Measurements from ENCODE around the gene EDIL3. TPM values are rescaled to one million over a fixed set of nuclear protein-coding genes. Genes with fewer than 3 reads are reported as not detected.

EDIL3 gene
- total and polyA plus RNA-seq, 9 of the 15 experiments (the other 6 are each of a cell fraction or from before 2014, with no cell fraction given) = 0.09 TPM; not detected in 8

- intact Hi-C loops (cut with micrococcal nuclease) = no loop called here
These were observed 48.8 kb upstream of the EDIL3 start for GRCh38 chr5:84433461-84433860.

More at GRCh38 chr5:84433461-84433860, 48.8 kb upstream of the EDIL3 start:
- H3K4me2 ChIP-seq (ENCODE audit: insufficient read depth, low read length) = no peak overlapping the region
- H3K36me3 ChIP-seq (ENCODE audit: control insufficient read depth, insufficient read depth, low read length) = no peaks in the 10 kb centered on the region
- no peaks in the 10 kb centered on the region for H3K9me1 ChIP-seq (ENCODE audit: control insufficient read depth, insufficient read depth, low read length)
- no peak overlapping the region for H2AFZ ChIP-seq (ENCODE audit: low read depth, low read length)
- no peak overlapping the region for H3K4me3 ChIP-seq
- no peaks in the 10 kb centered on the region for H3K79me2 ChIP-seq (ENCODE audit: control insufficient read depth, insufficient read depth, low read length)
- no peak overlapping the region for H3K27ac ChIP-seq (ENCODE audit: extremely low read depth, low read depth, low read length)
- H3K4me1 ChIP-seq (replicated peaks in 1 of 2; ENCODE audit: control insufficient read depth in 2 of 2, insufficient read depth in 2 of 2, low read length in 2 of 2) = no peaks in the 10 kb centered on the region
- peaks cover 1% of the 10 kb centered on the region; the same call in 1 of the 2 replicates for H3K9me3 ChIP-seq (replicated peaks; ENCODE audit: control insufficient read depth, insufficient read depth, low read depth, low read length)
- in situ Hi-C loops (cut with MboI) = no loop called here
- ATAC-seq (no peak), DNase-seq (ENCODE audit: extremely low read depth in 1 of 4, low spot score in 3 of 4) (no peak), FAIRE-seq (no peak)
- ChIA-PET POLR2A (no interaction called here), CTCF (ENCODE audit: low intra/inter-chr PET ratio) (no interaction called here)
- H3K27me3 ChIP-seq (ENCODE audit: control insufficient read depth in 2 of 2, insufficient read depth in 2 of 2, low read length in 2 of 2) = no peaks in the 10 kb centered on the region
- TF ChIP-seq THRAP3 (IDR thresholded peaks at IDR 0.05; ENCODE audit: borderline replicate concordance) (no peak), E4F1 (CRISPR knock-in tag; IDR thresholded peaks at IDR 0.05; ENCODE audit: borderline replicate concordance) (no peak), ZFPM2 (CRISPR knock-in tag; IDR thresholded peaks at IDR 0.05) (no peak), KDM5B (IDR thresholded peaks at IDR 0.05; ENCODE audit: insufficient replicate concordance, low read depth, low read length) (no peak), DMBX1 (CRISPR knock-in tag; IDR thresholded peaks at IDR 0.05; ENCODE audit: borderline replicate concordance) (no peak), KAT8 (IDR thresholded peaks at IDR 0.05; ENCODE audit: low read depth) (no peak), KDM1A (IDR thresholded peaks at IDR 0.05) (no peak), ZNF584 (CRISPR knock-in tag; IDR thresholded peaks at IDR 0.05; ENCODE audit: low read depth) (no peak), KDM2B (CRISPR knock-in tag; IDR thresholded peaks at IDR 0.05) (no peak), RBM15 (IDR thresholded peaks at IDR 0.05; ENCODE audit: insufficient read depth, low read length) (no peak), SIX5 (IDR thresholded peaks at IDR 0.05; ENCODE audit: borderline replicate concordance in 1 of 2, insufficient read depth in 1 of 2, low read depth in 1 of 2, low read length in 2 of 2) (no peak), RBFOX2 (IDR thresholded peaks at IDR 0.05; ENCODE audit: low read depth, low read length) (no peak), CREB3 (tag; conservative IDR thresholded peaks at IDR 0.05; ENCODE audit: low read depth) (no peak)
- BruUV-seq (replicated peaks) = no TSS peak
- H3K9ac ChIP-seq (ENCODE audit: insufficient read depth in 1 of 2, low read depth in 2 of 2, low read length in 2 of 2) = no peak overlapping the region
- WGBS (ENCODE audit: insufficient coverage, low coverage, missing lambda C conversion rate) = 0% methylated on average over 1 of the region's 1 CpG
- H4K20me1 ChIP-seq (replicated peaks; ENCODE audit: control insufficient read depth, insufficient read depth, low read length) = no peaks in the 10 kb centered on the region

Measured in K562 (cell line).